ENCODE results near the gene PRKCH.

DNA sequence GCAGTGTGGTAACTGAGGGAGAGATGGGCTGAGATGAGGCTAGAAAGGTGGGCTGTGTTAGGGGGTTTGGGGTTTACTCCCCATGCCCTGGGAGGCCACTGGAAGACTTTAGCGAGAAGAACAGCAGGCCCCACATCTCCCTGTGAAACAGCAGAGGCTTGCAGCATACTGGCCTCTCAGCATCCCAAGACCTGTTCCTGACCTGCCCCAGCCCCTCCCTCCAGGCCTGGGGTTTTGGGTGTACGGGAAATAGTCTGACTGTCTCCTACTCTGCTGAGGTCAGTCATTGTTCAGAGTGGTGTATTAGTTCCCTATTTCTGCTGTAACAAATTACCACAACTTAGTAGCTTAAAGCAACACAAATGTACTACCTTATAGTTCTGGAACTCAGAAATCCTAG, 270.5 kb downstream of the PRKCH start:
- TF ChIP-seq, protein P1, sequence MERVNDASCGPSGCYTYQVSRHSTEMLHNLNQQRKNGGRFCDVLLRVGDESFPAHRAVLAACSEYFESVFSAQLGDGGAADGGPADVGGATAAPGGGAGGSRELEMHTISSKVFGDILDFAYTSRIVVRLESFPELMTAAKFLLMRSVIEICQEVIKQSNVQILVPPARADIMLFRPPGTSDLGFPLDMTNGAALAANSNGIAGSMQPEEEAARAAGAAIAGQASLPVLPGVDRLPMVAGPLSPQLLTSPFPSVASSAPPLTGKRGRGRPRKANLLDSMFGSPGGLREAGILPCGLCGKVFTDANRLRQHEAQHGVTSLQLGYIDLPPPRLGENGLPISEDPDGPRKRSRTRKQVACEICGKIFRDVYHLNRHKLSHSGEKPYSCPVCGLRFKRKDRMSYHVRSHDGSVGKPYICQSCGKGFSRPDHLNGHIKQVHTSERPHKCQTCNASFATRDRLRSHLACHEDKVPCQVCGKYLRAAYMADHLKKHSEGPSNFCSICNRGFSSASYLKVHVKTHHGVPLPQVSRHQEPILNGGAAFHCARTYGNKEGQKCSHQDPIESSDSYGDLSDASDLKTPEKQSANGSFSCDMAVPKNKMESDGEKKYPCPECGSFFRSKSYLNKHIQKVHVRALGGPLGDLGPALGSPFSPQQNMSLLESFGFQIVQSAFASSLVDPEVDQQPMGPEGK (CRISPR knock-in tag; IDR thresholded peaks at IDR 0.05; ENCODE audit: borderline replicate concordance): no peak
- TF ChIP-seq BACH2 (CRISPR knock-in tag; IDR thresholded peaks at IDR 0.05; ENCODE audit: borderline replicate concordance) (no peak), GLIS3 (CRISPR knock-in tag; IDR thresholded peaks at IDR 0.05) (no peak), ZFP30 (CRISPR knock-in tag; IDR thresholded peaks at IDR 0.05) (no peak), ISL1 (CRISPR knock-in tag; IDR thresholded peaks at IDR 0.05) (no peak), ZNF565 (CRISPR knock-in tag; conservative IDR thresholded peaks at IDR 0.05; ENCODE audit: low read depth) (no peak), PPARA (CRISPR knock-in tag; IDR thresholded peaks at IDR 0.05; ENCODE audit: borderline replicate concordance) (no peak), ESRRG (CRISPR knock-in tag; IDR thresholded peaks at IDR 0.05) (no peak)
- TF ChIP-seq, protein P2, sequence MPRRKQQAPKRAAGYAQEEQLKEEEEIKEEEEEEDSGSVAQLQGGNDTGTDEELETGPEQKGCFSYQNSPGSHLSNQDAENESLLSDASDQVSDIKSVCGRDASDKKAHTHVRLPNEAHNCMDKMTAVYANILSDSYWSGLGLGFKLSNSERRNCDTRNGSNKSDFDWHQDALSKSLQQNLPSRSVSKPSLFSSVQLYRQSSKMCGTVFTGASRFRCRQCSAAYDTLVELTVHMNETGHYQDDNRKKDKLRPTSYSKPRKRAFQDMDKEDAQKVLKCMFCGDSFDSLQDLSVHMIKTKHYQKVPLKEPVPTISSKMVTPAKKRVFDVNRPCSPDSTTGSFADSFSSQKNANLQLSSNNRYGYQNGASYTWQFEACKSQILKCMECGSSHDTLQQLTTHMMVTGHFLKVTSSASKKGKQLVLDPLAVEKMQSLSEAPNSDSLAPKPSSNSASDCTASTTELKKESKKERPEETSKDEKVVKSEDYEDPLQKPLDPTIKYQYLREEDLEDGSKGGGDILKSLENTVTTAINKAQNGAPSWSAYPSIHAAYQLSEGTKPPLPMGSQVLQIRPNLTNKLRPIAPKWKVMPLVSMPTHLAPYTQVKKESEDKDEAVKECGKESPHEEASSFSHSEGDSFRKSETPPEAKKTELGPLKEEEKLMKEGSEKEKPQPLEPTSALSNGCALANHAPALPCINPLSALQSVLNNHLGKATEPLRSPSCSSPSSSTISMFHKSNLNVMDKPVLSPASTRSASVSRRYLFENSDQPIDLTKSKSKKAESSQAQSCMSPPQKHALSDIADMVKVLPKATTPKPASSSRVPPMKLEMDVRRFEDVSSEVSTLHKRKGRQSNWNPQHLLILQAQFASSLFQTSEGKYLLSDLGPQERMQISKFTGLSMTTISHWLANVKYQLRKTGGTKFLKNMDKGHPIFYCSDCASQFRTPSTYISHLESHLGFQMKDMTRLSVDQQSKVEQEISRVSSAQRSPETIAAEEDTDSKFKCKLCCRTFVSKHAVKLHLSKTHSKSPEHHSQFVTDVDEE (CRISPR knock-in tag; IDR thresholded peaks at IDR 0.05): no peak
- TF ChIP-seq, protein P3, sequence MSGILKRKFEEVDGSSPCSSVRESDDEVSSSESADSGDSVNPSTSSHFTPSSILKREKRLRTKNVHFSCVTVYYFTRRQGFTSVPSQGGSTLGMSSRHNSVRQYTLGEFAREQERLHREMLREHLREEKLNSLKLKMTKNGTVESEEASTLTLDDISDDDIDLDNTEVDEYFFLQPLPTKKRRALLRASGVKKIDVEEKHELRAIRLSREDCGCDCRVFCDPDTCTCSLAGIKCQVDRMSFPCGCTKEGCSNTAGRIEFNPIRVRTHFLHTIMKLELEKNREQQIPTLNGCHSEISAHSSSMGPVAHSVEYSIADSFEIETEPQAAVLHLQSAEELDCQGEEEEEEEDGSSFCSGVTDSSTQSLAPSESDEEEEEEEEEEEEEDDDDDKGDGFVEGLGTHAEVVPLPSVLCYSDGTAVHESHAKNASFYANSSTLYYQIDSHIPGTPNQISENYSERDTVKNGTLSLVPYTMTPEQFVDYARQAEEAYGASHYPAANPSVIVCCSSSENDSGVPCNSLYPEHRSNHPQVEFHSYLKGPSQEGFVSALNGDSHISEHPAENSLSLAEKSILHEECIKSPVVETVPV (CRISPR knock-in tag; IDR thresholded peaks at IDR 0.05): no peak

Data from SK-N-SH treated with all-trans-retinoic acid at 6 μM for 48 hours (cell line).